GM19238 (cell line): ENCODE data around the gene FAT2.

ENCODE experiments used
- DNase-seq: peaks from one replicate; pipeline ENCODE4 v3.0.0; 2011; ENCODE audit warnings: low spot score; ENCODE audit not compliant: insufficient read length

FAT2 gene, protein sequence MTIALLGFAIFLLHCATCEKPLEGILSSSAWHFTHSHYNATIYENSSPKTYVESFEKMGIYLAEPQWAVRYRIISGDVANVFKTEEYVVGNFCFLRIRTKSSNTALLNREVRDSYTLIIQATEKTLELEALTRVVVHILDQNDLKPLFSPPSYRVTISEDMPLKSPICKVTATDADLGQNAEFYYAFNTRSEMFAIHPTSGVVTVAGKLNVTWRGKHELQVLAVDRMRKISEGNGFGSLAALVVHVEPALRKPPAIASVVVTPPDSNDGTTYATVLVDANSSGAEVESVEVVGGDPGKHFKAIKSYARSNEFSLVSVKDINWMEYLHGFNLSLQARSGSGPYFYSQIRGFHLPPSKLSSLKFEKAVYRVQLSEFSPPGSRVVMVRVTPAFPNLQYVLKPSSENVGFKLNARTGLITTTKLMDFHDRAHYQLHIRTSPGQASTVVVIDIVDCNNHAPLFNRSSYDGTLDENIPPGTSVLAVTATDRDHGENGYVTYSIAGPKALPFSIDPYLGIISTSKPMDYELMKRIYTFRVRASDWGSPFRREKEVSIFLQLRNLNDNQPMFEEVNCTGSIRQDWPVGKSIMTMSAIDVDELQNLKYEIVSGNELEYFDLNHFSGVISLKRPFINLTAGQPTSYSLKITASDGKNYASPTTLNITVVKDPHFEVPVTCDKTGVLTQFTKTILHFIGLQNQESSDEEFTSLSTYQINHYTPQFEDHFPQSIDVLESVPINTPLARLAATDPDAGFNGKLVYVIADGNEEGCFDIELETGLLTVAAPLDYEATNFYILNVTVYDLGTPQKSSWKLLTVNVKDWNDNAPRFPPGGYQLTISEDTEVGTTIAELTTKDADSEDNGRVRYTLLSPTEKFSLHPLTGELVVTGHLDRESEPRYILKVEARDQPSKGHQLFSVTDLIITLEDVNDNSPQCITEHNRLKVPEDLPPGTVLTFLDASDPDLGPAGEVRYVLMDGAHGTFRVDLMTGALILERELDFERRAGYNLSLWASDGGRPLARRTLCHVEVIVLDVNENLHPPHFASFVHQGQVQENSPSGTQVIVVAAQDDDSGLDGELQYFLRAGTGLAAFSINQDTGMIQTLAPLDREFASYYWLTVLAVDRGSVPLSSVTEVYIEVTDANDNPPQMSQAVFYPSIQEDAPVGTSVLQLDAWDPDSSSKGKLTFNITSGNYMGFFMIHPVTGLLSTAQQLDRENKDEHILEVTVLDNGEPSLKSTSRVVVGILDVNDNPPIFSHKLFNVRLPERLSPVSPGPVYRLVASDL (N-terminal part only)

DNA sequence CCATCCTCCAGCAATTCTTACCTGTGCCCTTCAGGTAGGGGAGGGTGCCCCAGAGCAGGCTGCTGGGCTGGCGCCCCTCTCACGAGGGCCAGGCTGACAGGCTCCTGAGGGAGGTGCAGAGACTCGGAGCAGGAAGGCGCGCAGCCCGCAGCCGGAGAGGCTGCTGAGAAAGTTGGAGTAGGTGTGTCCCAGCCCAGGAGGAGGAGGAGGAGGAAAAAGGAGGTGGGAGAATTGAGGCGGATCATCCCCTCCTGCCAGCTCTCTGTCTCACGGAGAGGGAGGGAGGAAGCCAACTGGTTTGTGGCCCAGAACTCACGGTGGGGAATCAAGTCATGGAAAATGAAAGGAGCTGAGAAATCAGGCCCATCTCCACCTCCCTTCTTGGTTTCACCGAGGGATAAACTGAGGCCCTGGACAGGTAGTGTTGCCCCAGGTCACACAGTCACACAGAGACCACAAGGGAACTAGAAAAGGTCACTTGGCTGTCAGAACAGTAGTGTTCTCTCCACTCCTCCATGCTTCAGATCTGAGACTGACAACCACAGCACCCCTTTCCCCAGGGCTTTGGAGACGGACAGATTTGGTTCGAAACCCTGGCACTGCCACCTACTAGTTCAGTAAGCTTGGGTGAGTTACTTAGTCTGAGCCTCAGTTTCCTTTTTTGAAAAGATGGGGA lies at the start of gene FAT2:
Gene FAT2 (minus strand): TSS at position 188 of the 676 bp plus-strand sequence. CDS start 22,400 bp downstream, outside the sequence.
- no peak for DNase-seq

DNA sequence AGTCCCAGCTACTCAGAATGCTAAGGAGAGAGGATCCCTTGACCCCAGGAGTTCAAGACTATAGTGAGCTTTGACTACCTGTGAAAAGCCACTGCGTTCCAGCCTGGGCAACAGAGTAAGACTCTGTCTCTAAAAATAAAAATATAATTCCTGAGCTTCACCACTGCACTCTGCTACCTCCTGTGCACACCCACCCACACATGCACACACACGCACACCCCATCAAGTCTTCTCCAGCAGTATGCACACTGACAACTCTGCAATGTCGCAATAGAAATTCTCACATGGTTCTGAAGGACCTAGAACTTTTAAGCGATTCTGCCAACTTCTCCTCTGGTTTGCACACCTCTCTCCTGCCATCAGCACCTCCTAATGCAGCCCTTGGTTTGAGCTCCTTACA lies 47.5 kb upstream of the FAT2 start:
- DNase-seq, result no peak

DNA sequence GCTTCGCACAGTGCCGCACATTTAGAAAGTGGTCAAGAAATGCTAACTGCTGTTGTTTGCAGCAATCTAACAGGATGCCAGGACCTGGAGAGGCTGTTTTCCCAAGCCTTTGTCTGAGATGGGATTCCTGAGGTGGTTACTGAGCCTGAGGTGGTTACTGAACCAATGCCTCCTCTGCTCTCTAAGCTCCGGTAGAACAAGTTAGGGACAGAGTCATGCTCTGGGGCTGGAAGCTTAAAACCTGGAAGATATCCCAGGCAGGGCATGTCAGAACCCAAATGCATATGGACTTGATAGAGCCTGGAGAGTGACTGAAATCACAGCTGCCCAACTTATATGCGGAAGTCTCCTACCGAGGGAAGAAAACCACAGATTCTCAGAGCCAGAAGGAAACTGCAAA lies 46.5 kb upstream of the FAT2 start:
- no peak for DNase-seq

DNA sequence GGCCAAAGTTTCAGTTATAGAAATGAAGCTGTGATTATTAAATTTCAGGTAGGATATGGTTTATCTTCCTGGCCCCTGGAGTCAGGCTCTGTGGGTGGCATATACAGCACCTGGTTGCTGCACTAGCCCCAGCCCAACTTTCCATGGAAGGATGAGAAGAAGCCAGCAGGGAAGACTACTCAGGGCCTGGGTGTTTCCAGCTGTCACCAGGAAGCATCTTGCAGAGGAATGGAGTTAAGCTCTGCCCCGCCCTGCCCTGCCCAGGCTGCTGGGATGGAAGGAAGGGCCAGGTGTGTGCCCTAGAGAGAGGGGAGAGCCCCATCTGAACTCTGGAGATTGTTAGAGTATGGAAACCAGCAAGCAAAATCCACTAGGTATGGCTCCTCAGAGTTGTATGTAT lies 42.8 kb upstream of the FAT2 start:
- no peak for DNase-seq

DNA sequence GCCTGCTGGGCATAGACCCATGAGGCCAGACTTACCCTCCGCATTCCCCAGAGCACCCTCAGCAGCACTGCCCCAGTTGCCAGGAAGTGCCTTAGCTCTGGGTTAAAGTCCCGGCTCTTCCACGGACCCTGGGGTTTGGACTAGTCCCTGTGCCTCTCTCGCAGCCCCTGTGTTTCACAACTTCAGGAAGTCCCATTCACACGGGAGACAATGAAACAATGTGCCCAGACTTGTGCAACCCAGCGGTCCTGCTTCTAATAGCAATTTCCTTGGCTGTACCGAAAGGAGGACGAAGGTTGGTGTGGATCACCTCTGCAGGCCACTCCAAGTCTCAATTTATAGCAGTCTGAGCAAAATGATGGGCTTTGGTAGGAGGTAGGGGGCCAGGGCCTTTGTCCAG lies 41.8 kb upstream of the FAT2 start:
- no peak for DNase-seq

DNA sequence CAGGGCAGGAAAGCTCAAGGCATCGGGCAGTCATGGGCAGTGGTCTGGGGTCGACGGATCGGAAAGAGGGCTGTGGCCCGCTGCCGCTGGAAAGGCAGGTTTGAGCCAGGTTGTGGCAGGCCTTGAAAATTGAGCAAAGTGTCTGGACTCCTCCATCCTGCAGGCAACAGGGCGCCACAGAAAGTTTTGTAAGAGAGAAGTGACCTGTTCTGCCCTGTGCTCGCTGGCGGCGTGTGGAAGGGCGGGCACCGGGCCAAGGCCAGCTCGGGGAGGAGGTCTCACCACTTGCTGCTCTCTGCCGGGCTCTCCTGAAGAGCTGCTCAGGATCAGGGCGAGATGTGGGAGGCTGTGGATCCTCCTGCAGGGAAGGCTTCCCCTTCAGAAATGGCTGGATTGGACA lies 41.4 kb upstream of the FAT2 start:
- no peak for DNase-seq

DNA sequence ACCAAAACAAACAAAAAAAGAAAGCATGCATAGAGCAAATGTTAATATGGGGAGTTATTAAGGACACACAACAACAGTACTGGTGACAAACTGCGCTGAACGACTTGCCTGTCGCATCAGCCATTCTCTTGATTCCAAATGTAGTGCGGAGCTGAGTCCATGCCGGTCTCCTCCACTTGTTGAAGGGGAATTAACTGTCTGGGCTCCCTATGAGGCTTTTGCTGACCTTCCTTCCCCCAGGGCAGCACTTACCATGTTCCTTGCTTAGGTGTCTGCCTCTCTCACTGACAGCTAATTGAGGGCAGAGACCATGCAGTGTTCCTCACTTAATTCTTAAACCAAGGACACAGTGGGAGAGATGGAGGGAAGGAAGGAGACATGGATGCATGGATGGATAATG lies 40.8 kb upstream of the FAT2 start:
- DNase-seq, result no peak

DNA sequence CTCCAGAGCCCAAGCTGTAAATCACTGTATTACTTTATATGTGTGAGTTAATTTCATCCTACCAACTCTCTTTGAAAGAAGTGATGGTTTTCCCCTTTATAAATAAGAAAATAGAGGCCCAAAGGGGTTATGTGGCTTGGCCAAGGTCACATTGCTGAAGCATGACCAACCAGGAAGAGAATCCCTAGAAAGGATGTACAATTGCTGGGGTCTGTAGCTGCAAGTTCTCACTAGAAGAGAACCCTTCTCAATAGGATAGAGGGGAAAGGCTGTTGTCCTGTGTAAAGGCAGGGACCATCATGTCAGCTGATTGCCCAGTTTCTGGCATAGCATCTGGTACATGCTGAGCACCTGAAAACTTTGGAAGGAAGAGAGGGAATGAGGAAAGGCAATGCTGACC lies 39.0 kb upstream of the FAT2 start:
- no peak for DNase-seq

DNA sequence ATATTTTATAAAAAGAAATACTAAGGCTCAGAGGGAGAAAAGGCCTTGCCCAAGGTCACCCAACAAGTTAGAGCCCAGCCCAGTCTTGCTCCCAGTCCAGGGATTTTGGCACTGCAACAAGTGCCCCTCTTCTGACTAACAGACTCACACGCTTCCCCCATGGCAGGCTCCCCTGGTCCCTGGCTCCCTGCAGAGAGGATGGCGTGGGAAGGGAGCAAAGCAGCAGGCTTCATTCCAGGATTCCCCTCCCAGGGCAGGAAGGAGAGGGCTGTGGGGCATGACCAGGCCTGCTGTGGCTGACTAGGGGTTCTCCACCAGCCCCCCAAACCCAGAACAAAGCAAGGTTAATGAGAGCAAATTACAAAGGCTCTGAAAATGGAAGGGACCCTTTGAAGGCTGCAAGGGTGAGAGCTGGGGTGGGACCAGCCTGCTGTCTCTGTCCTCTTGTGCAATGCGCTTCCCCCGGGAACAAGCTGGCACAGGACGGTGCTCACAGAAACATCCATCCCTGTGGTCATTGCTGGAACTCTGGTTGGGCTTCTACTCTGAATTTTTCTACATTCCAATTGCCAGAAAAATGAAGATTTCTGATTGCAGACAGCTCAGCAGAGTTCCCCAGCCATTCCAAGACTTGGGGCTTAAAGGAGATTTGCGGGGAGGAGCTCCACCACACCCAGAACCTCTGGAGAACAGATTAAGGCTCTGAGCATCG lies 37.1 kb upstream of the FAT2 start:
- DNase-seq, result no peak

DNA sequence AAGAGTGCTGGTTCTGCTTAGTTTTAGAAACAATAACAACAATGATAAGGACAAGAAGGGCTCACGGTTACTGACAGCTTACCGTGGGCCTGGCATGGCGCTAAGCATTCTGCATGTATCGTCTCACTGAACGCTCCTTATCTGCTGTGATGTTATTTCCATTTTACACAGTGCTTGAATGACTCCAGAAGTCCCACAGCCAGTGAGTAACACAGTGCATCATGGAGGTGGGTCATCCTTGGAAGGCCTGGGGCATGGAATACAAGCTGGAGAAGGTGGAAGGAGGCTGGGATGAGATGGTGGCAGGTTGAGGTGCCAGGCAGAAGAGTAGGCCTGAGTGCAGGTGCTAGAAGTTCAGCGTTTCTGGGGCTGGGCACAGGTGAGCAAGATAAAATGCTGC lies 36.5 kb upstream of the FAT2 start:
- no peak for DNase-seq

DNA sequence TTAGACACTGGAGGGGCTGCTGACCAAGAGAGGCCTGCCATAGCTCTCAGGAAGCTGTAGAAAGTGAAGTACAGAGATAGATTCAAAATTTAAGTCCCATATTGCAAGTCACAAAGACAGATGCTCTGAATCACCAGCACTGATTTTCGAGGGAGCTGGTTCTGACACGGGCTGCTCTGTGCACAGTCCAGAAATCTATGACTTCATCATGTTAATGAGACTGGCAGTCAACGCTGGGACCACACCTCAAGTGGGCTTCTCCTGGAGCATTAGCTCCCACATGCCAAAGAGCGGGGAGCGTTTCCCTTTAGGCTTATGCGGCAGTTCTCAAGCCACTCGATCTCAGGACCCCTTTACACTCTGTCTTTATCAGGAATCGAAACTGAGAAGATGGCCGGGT lies 34.2 kb upstream of the FAT2 start:
- no peak for DNase-seq

DNA sequence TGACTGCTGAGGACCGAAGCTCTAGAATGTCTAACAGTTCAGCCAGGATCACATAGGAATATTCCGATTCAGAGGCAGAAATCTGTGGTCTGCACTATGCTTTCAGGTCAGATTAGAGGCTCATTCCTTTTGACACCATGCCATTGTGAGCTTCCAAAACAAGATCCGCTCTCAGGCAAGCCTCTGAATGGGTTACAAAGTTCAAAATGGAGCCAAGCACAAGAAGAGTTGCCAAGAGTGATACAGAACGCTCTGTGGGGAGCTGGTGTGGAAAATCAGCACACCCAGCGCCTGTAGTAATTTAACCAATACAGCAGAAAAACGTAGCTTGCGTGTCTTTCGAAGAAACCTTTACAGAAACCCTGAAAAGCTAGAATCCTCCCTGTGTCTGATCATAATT lies 33.3 kb upstream of the FAT2 start:
- DNase-seq, result no peak

DNA sequence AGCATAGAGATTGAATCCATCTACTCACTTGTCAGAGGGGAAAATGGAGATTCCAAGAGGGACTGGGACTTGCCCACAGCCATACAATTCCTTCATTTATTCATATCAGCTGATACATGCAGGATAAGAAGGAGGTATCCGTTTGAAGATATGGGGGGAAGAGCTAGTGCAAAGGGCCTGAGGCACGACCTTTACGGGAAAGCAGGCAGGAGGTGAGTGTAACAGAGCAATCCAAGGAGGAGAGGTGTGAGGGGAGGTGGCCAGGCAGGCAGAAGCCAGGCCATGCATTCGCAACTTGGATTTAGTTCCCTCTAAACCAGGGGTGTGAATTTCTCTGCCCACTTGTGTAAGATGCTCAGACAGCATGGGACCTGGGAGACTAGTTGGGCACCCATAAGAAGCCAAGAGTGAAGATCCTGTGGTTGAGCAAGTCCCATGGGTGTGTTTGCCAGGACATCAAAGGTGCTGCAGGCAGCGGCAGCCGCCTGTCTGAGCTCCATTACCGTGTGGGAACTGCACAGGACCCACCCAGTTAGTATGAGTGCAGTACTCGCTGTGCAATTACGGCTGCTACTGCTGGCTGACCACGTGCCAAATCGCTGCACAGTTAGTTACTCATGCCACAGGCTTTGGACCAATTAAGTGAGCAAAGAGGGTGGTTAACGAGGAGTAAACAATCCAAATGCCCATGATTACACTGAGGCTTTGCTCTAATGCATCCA lies 31.4 kb upstream of the FAT2 start:
- DNase-seq, result no peak

DNA sequence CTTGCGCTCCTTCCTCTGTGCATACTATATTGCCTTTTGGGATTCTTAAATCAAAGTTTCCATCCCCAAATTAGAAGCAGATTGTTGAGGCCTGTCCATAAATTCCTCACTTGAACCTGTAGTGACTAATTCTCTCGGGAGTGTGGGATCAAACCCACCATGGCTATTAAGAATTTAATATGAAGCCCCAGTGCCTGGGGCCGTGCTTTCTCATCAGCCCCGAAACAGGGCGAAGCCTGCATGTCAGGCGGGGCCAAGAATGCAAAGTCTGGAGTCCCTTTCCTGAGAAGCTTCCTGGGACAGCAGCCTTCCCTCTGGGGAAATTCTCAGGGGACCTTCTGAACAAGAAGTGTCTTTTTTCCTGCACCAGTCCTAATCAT lies 29.3 kb upstream of the FAT2 start:
- DNase-seq, result no peak

DNA sequence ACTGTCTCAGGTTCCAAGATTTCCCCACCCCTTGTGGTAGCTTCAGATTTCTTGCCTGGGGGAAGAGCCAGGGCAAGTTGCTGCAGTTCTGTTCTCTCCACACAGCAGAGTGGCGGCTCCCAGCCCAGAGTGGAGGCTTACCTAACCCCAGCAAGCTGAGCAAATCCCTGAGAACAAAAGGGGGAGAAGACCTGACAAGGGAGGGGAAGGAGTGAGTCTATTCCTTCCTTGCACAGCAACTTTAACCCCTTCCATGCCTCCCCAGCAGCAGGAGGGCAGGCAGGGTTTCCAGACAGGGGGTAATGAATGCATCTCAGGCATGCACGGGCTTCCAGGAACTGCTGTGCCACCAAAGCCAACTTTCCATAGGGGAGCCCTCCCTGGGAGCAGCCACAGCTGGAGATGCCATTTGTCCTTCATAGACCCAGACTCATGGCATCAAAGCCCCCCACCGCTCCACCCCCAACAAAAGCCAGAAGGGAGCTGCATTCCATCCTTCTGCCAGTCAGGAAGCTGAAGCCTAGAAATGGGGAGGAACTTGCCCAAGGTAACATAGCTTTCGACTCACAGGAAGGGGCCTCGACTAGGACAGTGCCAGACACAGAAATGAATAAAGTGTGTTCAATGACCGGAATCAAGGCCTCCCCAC lies 28.8 kb upstream of the FAT2 start:
- DNase-seq, result no peak

DNA sequence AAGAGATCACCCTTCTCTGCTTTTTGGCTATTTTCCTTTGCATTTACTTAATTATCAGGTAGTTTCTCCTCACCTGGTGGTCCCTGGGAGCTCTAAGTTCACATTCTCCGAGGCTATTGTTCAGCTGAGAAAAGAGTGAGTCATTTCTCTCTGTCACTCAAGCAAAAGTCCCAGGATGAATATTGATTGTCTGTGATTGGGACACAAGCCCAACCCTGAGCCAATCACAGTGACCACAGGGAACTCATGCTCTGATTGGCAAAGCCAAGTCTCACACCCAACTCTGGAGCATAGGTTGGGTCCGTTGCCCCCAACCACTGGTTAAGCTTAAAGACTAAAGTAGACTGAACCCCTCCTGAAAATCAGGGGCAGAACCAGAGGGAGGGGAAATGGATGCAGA lies 27.8 kb upstream of the FAT2 start:
- DNase-seq, result no peak

DNA sequence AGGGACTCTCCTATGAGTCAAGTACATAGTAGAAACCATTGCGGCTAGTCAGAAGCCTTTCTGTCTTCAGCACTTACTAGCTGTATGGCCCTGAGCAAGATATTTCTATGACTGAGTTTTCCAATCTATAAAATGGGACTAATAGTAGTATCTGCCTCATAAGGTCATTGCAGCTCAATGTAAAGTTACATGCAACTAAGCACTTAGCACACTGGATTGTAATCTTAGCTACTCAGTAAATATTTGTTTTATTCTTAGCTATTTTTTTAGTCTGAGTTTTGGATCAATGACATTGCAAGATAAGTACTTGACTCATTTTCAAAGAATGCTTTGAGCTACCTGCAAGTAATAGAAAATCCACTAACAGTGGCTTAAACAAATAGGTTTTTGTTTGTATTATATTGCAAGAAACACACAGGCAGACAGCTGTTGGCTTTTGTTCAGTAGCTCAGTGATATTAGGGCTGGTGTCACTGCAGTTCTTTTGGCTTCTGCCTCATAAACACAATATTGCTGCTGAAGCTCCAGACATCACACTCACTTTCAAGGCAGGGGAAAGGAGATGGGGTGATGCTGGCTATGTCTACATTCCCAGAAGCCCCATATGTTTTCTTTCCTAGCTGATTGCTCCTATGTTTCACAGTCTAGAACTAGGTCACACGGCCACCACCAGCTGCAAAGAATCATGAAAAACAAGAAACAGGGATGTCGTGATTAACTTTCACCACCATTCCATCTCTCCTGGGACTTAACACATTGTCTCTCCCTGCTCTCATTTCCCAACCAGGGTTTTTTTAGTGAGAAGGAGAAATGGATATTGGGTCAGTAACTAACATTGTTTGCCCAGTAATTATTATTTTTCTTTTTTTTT lies 26.9 kb upstream of the FAT2 start:
- DNase-seq, result no peak

DNA sequence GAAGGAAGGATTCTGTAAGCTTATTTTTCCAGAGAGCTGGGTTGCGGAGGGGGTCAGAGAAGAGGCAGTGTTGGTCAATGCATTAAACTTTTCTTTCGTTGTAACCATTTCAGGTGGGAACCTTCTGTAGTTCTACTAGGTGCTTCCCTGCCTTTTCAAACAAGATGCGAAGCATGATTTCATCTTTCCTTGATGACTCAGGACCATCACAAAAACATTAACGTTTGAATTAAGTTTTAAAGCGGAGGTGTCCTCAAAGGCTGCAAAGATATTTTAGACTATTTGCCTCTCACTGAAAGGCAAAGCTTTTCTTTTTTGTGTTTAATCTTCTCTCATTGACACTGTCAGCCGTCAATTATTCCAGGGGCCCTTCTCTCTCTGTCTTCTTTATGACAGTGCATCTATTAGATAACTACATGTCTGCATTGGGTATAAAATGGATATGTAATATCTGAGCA lies 26.3 kb upstream of the FAT2 start:
- no peak for DNase-seq
